CD4-positive, alpha-beta T cell treated with Interferon alpha-2 for 1 hour (primary cell): ENCODE data around the gene SSX4B.
A peak's percentile ranks its signal among the peaks of the same experiment; 100 is the strongest.
"Not testable (repeated sequence)": the region's sequence is repeated elsewhere in the genome, so short reads cannot be mapped to it uniquely, and the experiment has no call there.

Source experiments
- DNase-seq, 2 donors: peaks; one replicate each; pipeline ENCODE4 v3.0.0-alpha.2; 2020 to 2022

The SSX4B gene

GRCh38 chrX:48411860-48412259 is at the start of gene SSX4B:
TSS of gene SSX4B (minus strand) at chrX:48411960. CDS start at chrX:48411372, 588 bp downstream.
- DNase-seq = not testable (repeated sequence)

GRCh38 chrX:48460606-48461005 is 48.8 kb upstream of the SSX4B start:
- no peak for DNase-seq

- no peak for DNase-seq
Measured at GRCh38 chrX:48460031-48460430, 48.3 kb upstream of the SSX4B start.

- no peak for DNase-seq
Measured at GRCh38 chrX:48459483-48459882, 47.7 kb upstream of the SSX4B start.

GRCh38 chrX:48458711-48459110 is 47.0 kb upstream of the SSX4B start:
- DNase-seq = no peak

- no peak for DNase-seq
Measured at GRCh38 chrX:48456628-48457331, 45.0 kb upstream of the SSX4B start.

GRCh38 chrX:48451708-48452107 is 39.9 kb upstream of the SSX4B start:
- DNase-seq = no peak

- no peak for DNase-seq
Measured at GRCh38 chrX:48450076-48450475, 38.3 kb upstream of the SSX4B start.

- DNase-seq = not testable (repeated sequence)
Measured at GRCh38 chrX:48447201-48447600, 35.4 kb upstream of the SSX4B start.

GRCh38 chrX:48433713-48434112 is 22.0 kb upstream of the SSX4B start:
- peak in 1 of 2 donors; percentile 12 for DNase-seq

GRCh38 chrX:48430166-48430565 is 18.4 kb upstream of the SSX4B start:
- not testable (repeated sequence) for DNase-seq

- not testable (repeated sequence) for DNase-seq
Measured at GRCh38 chrX:48429606-48430005, 17.8 kb upstream of the SSX4B start.

- DNase-seq = not testable (repeated sequence)
Measured at GRCh38 chrX:48427027-48427716, 15.4 kb upstream of the SSX4B start.

GRCh38 chrX:48397825-48398224 is 13.9 kb downstream of the SSX4B start:
- not testable (repeated sequence) for DNase-seq

- DNase-seq = not testable (repeated sequence)
Measured at GRCh38 chrX:48396931-48397330, 14.8 kb downstream of the SSX4B start.

GRCh38 chrX:48383239-48383638 is 28.5 kb downstream of the SSX4B start, which contains the start of gene SSX4:
TSS of gene SSX4 (plus strand) at chrX:48383539. CDS start at chrX:48384054, 515 bp downstream.
- not testable (repeated sequence) for DNase-seq

- not testable (repeated sequence) for DNase-seq
Measured at GRCh38 chrX:48370408-48370807, 41.4 kb downstream of the SSX4B start.

GRCh38 chrX:48367717-48368408 is 43.9 kb downstream of the SSX4B start:
- DNase-seq = not testable (repeated sequence)

- DNase-seq = not testable (repeated sequence)
Measured at GRCh38 chrX:48359281-48359680, 52.5 kb downstream of the SSX4B start.

GRCh38 chrX:48357681-48358080 is 54.1 kb downstream of the SSX4B start:
- DNase-seq = no peak

- DNase-seq = not testable (repeated sequence)
Measured at GRCh38 chrX:48356315-48357094, 55.3 kb downstream of the SSX4B start, which contains the start of gene SSX3. TSS of gene SSX3 (minus strand) at chrX:48356703. CDS start at chrX:48355249, 1,454 bp downstream.
